Stimulated activated CD4-positive, alpha-beta T cell treated with anti-CD3 and anti-CD28 coated beads, Interleukin-4, amount 100 ng/mL, for 1 hour (primary cell): Measurements from ENCODE around the gene ACSS1.
A peak's percentile ranks its signal among the peaks of the same experiment; 100 is the strongest.

ENCODE experiments used
- DNase-seq: peaks from one replicate; pipeline ENCODE4 v3.0.0-alpha.2; 2020

Gene ACSS1

DNA sequence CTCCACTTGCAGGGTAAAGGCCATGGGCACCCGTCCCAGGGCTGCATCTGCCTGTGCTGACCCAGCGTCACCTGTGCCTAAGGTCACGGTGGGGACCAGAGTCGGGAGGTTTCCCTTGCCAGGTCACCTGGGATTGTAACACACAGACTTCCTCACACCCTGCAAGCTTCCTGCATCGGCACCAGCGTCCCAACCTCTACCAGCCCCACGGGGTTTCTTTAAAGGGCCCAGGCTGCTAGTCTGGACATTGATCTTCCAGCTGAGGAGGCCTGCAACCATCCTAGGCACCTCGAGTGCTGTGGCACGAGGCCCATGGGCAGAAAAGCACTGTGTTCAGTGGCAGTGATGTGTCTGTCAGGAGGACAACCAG is 12.6 kb downstream of the ACSS1 start:
- no peak for DNase-seq

DNA sequence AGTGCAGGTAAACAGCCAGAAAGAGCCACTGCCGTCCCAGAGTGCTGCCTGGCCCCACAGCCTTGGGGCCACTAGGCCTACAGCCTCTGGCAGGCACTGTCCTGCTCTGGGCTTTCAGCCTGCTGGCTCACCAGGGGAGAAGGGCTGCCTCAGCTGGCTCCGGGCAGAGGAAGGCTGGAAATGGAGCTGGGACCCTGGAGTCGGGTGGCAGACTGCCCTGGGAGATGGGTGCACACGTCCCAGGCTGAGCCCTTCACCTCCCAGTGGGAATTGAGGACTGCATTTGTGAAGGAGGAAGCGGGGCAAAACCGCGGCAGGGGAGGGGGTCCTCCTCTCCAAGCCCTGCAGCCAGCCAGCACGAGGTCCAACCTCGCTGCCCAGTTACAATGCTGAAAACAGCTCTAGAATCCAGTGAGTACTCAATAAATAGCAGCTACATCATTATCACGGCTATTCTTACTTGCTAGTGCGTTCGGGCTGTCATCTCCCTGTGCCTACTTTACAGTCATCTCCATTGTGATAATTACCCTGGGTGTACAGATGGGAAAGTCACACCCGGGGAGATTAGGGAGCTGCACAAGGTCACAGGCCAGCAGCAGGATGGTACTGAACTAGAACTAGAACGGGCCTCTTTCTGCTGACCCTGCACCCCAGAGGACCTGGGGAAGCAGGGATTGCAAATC is 13.1 kb downstream of the ACSS1 start:
- no peak for DNase-seq

DNA sequence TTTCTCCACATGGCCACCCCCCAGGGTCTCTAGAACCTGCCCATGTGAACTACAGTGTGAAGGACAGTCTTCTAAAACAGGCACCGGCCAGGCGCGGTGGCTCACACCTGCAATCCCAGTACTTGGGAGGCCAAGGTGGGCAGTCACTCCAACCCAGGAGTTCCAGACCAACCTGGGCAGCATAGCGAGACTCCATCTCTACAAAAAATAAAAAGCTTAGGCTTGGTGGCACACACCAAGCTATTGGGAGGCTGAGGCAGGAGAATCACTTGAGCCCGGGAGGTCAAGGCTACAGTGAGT is 13.7 kb downstream of the ACSS1 start:
- DNase-seq, result no peak

DNA sequence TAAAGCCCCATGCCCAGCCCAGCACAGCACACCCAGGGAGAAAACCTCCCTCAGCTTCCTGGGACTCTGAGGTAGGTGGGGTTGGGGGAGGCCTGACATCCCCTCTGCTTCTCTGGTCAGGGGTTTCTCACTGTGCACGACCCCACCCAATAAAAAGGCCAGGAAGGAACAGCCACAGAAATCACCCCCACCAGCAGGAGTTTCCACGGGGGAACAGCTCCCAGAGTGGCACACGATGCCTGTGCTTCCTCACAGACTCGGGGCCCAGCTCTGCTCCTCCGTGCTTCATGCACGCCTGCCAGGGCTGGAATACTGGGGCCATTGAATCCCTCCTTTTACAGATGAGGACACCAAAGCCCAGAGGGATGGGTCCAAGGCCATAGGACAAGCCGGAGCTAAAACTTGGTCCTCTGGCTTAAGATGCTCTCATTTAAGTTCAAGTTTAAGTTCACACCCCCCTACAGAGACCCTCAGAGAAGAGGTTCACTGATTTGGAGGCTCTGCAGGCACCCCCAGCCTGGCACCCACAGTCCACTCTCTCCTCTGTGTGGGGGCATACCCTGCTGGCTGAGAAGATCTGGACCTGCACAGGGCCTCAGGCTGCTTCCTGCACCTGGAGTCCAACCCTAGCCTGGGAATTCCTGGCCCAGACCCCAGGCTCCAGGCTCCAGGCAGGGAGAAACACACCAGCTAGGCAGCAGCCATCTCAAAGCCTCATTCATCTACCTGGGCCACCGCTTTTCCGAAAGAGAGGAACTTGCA is 14.3 kb downstream of the ACSS1 start:
- no peak for DNase-seq

DNA sequence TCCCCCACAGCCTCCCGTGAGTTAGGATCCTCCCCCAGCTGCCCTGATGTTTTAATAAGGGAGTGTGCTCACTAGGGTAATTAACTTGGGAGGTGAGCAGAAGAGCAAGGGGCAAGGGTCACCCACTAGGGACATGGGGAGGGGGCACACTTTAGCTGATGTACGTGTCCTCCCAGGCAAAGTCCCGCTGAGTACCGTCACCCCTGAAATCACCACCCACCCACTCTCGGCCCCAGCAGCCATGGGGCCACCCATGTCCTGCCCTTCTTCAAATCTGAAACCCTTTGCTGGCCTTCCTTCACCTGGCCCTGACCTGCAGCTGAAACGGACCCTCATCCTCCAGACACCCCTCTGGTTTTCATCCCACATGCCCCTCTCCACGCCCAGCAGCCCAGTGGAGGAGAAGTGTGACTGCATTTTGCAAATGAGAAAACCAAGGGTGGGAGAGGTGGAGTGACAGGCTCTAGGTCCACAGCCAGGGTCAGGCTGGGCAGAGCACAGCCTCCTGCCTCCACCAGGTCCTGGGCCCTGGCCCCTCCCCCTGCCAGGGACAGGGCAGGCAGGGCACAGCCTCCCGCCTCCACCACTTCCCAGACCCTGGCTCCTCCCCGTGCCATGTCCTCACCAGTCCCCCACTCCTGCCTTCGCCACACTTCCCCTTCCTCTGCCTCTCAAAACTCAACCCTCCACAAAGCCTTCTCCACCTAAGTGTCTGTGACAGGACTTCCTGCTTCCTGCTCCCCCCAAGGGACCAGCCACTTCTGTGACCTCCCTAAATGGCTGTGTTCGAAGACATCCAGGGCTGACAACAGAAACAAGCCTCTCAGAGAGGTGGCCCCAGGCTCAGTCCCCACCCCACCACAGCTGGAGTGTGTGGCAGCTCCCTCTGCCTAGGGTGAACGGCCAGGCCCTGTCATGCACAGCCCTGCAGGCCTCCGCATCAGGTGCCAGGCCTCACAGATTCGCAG is 15.1 kb downstream of the ACSS1 start:
- peak; percentile 23 for DNase-seq

DNA sequence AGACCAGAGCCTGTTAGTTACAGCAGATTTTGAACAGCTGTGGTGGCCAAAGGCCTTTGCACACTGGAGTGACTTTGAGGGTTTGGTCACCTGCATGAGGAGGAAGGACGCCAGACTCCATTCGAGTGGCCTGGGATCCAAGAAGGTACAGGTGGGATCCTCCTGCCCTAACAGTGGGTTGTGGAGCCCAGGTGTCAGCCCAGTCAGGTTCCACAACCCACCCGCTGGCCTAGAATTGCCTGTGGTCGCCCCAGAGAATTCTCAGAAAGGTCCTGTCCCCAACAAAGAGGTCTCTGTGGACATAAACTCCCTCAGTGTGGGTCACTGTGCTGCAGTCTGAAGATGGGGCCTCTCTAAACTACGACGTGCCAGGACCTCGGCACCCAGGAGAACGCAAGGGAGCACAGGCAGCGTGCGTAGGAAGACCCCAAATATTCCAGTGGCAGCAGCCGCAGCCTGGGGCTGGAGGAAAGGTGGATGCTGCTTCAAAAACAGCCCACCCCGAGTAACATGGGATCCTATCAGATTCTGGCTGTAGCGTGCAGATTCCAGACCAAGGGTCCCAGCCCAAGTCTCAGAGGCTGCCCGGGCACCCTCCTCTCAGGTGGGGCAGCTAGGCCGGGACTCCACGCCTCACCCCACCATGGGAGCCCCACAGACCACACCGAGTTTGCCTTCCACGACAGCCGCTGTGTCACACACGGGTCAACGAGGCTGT is 16.0 kb downstream of the ACSS1 start:
- DNase-seq, result no peak

DNA sequence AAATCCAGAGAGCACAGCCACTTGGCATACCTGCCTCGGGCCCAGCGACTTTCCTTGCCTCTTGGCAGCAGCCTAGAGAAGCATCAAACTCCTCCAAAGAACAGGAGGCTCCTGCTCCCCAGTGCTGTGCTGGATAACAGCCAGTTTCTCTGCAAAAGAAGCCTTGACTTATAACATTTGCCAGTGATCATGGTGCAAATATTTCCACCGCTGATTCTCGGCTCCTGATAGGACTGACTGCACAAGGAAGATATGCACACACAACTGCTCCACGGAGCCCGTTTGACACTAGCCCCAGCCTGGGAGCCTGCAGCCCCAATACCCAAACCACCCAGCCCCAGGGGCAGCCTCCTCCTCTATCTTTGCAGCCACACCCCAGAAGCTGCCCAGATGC is 17.5 kb downstream of the ACSS1 start:
- no peak for DNase-seq

DNA sequence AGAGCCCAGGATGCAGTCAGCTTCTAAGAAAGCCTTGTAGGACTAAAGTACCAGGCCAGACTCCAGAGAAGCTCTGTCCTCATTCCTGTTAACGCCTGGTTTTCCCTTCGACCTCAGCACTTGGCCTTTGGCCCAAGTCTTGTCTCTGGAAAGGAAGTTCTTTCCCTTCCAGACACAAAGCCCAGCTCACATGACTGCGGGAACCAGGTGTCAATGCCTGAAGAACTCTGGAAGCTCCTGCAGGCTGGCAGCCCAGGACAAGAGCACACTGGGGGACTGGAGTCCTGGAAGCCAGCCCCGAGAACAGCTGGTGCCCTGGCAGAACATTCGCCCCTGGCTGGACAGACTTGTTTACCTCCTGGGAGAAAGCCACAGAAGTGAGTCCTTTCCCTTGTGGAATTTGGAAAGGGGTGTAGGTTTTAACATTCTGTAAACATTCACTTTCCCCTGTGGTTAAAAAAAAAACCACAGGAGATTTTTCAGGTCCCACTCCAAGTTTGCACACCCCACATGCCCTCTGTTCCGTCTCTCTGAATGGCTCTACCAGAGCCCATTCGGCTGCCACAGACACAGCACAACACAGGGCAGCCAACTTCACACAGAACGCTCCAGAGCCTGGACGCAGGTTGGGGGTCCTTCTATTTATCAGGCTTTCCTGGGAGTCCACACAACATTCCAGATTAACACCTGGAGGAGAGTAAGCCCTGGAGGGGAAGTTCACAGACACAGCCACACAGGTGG is 18.1 kb downstream of the ACSS1 start:
- no peak for DNase-seq

DNA sequence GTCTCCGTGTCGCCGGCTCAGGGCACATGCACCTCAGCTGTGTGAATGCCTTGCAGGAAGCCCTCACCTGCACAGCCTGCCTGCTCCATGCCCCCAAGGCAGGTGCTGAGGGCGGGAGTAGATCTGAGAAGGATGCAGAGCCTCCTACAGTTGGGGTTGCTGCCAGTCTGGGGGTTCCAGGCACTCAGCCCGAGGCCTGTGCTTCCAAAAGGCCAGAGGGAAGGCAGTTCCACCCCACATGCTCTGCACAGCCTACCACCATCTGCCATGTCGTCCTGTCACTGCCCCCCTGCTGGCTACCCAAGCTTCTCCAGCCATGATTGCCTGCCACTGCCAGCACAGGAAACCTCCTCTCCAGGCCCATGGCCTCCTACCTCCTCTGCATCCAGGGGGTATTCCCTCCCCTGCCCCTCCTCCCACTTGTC is 19.3 kb downstream of the ACSS1 start:
- DNase-seq, result no peak

DNA sequence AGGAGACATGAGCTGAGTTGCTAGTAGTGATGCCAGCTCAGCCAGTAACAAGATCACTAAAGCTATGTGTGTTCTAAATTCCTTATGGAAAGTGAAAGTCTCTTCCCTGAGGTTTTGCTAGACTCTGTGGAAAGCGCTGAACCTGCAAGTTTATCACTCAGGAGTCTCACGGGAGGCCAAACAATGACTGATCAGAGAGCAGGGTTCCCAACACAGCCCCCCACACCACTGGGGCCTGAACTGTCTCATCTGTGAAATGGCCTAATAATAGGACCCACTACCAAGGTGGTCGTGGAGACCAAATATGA is 19.9 kb downstream of the ACSS1 start:
- DNase-seq, result no peak

DNA sequence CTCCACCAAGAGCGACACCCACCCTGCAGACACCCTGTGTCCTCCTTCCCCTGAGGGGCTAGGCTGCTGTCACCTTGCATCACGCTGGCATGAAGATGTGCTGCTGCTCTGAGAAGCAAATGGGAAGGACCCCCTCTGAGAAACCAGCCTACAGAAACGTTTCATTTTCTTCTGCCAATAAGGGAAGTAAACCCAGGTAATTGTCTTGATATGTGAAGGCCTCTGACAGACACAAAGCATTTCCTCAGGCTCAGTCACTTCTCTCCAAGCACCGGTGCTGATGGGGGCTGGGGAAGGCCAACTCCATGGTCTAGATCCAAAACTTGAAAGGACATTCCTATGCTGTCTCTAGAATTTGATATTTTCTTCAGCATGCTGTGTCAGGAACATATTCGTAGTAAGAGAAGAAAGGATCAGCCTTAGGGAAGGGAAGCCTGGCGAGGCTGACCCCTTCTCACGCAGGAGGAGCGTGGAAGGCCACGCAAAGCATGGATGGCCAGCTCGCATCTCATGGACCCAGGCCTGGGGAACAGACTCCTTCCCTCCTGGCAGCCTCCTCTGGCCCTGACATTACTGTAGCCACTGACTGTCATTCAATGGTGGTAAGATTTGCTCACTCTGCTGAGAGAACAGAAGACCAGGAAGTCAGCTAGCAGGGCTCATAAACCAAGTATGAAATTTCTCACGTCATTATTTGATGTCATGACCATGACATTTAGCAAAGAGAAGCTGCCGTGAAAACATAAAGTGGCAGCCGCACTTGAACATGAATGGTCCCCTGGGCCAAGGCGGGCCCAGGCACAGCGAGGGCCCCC is 20.4 kb downstream of the ACSS1 start:
- DNase-seq, result no peak

DNA sequence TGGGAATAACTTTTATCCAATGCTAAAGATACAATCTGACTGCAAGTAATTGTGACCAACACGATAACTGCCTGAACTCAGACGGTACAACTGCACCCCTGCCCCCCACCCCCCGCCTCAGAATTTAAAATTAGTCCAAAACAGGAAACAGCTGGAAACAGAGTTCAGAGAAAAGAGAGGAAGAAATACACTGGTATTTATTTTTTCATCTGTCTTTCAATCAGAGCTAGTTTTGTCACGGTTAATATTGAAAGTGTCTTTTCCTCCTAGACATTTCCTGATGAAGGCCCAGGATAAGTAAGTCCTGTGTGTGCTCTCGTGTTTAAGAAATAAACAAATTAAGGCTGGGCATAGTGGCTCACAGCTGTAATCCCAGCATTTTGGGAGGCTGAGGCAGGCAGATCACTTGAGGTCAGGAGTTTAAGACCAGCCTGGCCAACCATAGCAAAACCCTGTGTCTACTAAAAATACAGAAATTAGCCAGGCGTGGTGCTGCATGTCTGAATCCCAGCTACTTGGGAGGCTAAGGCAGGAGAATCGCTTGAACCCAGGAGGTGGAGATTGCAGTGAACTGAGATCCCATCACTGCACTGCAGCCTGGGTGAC is 21.5 kb downstream of the ACSS1 start:
- no peak for DNase-seq

DNA sequence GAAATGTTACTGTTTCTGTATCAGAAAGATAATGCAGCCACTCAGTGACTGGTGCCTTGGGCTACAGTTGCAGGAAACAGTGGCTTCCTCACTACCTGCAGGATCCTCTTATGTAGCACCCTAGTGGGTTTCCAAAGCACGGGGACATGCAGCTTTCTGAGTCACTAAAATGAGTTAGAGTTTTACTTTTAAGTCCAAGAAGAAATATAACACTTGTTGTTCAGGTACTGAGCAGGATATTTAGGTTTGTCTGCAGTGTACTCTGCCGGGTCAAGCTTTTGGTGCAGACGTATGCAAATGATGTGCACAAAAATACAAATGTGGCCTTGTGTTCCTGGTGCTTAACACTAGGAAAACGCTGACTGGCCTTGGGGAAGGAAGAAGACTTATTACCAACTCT is 22.0 kb downstream of the ACSS1 start:
- DNase-seq, result no peak

DNA sequence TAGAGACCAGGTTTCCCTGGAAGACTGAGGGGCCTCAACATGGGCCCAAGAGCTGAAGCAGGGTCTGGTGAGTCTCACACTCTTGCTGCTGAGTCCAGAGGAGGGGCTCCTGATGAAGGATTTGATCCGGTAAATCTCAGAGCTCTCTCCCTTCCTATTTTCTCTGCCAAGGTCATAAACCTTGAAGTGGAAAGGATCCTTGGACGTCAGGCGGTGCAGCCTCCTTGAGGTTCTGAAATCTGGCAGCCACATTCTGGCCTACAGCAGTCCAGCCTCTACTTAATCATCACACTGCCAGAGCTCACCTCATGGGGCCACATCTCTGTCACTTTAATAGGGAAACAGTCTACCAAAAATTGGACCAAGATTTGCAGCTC is 24.0 kb downstream of the ACSS1 start:
- DNase-seq, result no peak

DNA sequence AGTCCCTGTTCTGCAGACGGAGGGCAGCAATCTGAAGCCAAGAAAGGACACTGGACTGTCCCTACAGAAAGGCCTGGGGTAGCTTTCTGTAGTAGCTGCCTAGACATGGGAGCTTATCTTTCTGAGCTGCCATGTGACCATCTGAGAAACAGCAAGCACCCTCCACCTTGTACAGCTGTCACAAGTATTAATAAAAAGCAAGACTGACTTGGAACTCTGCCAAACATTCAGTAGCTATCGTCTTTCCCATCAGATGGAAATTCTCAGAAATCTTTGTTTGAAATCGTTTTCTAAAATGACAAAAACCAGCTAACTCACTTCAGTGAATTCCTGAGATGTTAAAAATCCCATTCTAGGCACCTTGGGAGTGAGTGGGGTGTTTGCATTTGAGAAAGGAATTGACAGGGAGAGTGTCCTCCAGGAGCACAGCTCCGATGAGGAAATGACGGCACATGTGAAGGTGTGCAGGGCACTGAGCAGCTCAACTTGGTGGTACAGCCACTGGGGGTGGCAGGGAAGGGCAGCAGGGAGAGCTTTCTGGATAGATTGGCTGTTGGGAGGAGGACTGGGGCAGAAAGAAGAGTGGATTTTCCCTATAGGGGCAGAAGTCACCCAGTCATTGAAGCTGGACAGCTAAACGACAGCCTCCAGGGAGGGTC is 24.5 kb downstream of the ACSS1 start:
- no peak for DNase-seq

DNA sequence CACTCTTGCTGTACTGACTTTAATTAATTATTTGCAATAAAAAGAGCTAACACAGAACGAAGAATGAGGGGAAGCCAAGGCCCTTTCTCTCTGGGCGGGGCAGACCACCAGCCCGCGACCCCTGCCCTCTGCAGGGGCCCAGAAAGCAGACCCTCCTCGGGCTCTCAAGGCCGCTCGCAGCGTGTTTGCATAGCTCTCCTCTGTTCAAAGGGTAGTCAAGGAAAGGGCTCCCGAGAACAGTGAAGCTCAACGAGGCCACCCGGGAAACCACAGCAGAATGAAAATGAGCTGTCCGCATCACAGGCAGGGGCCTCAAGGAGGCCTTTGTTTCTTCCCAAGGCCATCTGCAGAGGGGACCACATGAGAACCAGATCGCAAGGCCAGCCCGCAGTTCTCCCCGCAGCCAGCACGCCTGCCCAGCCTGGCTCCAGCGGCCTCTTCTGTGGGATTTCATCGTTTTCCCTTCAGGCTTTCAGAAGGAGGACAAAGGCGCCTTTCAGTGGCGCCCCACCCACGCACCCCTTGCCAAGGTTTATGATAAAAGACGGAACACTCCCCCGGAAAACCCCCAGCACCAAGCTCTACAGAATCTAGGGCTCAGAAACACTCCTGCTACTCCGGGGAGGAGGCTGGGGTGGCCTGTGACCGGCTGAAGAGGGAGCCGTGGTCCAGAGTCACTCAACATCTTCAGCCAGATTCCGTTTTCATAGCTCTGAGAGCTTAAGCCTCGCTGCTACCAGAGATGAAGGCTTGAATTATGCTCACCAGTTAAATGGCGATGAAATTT is 25.3 kb downstream of the ACSS1 start:
- no peak for DNase-seq

DNA sequence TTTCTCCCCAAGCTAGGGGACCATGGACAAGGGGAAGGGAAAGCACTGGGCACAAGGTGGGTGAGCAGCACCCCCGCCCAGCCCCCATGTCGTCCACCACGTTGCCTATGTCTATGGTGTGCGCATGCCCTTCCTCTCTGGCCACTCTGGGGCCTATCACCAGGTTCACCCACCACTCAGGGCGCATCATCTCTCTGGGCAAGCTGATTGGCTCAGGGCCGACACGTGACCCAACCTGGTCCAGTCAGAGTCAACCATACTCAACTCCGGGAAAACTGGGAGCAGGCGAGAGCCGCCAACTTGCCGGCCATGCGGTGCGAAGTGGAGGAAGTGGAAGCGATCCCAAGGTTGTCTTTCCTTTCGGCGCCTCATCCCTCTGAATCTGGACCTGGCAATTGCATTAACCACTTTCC is 25.9 kb downstream of the ACSS1 start:
- DNase-seq, result no peak

DNA sequence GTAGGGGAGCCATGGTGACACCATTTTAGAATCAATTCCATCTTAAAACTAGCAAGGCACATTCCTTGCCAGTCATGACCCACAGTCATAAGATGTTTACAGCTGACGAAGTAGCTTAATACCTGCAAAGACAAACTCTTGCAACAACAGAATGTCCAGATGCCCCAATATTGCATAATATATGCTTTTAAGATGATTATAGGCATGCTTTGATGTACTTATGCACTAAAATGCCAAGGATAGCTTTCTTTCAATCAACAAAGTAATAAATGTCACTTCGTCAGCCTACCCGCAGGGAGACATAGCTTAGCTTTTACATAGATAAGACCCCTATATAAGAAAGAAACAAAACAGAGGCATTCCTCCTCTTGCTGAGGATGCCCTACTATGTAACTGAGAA is 26.7 kb downstream of the ACSS1 start:
- DNase-seq, result no peak

DNA sequence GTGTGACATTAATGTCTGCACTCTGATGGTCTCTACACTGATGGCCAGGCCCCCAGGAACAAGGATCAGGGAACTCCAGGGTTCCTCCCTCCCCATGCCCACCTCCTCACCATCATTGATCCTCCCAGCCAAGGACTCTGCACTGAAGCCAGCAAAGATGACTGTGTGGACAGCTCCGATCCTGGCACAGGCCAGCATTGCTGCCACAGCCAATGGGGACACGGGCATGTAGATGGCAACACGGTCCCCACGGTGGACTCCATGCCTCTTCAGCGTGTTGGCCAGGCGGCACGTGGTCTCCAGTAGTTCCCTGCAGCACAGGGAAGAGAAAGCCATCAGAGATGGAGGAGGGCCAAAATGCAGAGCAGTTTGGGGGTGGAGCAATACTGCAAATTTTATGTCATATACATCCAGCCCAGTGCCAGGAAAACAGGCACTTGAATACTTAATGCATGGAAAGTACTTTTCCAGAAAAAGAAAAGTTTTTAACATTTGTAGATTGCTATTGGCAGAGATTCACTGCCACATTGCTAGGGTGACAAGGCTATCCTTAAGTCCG is 27.2 kb downstream of the ACSS1 start:
- DNase-seq, result no peak
